GM20000 (cell line): ENCODE measurements around the gene PLAAT4.

Experiments
- DNase-seq: peaks from one replicate; pipeline ENCODE4 v3.0.0; 2012; ENCODE audit warnings: low spot score
- CTCF ChIP-seq: IDR thresholded peaks from 2 replicates; pipeline ENCODE4 v1.5.1; 2012; ENCODE audit warnings: mild to moderate bottlenecking, control low read depth; ENCODE audit errors: extremely low read depth, missing control alignments

Gene PLAAT4

GRCh38 chr11:63554877-63555223 lies 18.2 kb downstream of the PLAAT4 start:
- DNase-seq = no peak
- TF ChIP-seq CTCF = no peak

- DNase-seq = no peak
- no peak for TF ChIP-seq CTCF
These were observed 19.9 kb downstream of the PLAAT4 start for GRCh38 chr11:63556404-63557013.

GRCh38 chr11:63557570-63557969 lies 21.0 kb downstream of the PLAAT4 start:
- no peak for DNase-seq

GRCh38 chr11:63558459-63559157 lies 22.0 kb downstream of the PLAAT4 start:
- DNase-seq = no peak
- no peak for TF ChIP-seq CTCF

More at GRCh38 chr11:63557570-63557969, 21.0 kb downstream of the PLAAT4 start:
- TF ChIP-seq CTCF = no peak

GRCh38 chr11:63560506-63561180 lies 24.0 kb downstream of the PLAAT4 start:
- no peak for DNase-seq
- TF ChIP-seq CTCF = no peak

GRCh38 chr11:63563201-63564055 lies 26.8 kb downstream of the PLAAT4 start, which contains the start of gene PLAAT2:
Gene PLAAT2 (minus strand): TSS chr11:63563379. CDS start chr11:63563324, 55 bp downstream.
- TF ChIP-seq CTCF = no peak
- DNase-seq = no peak
